T-helper 9 cell (primary cell): ENCODE data around the gene CYP19A1.
A peak's percentile ranks its signal among the peaks of the same experiment; 100 is the strongest.

Experiments
- DNase-seq: peaks from one replicate; pipeline ENCODE4 v3.0.0-alpha.2; 2020

CYP19A1 gene

GRCh38 chr15:51180011-51180410 lies 158.4 kb downstream of the CYP19A1 start:
- no peak for DNase-seq

- no peak for DNase-seq
Observed at GRCh38 chr15:51172193-51172592, 166.2 kb downstream of the CYP19A1 start.

- no peak for DNase-seq
Observed at GRCh38 chr15:51171634-51171932, 166.8 kb downstream of the CYP19A1 start.

GRCh38 chr15:51170882-51171633 lies 167.3 kb downstream of the CYP19A1 start:
- DNase-seq, result no peak

- no peak for DNase-seq
Observed at GRCh38 chr15:51168700-51169099, 169.7 kb downstream of the CYP19A1 start.

- no peak for DNase-seq
Observed at GRCh38 chr15:51163843-51164242, 174.6 kb downstream of the CYP19A1 start.

GRCh38 chr15:51162865-51163762 lies 175.3 kb downstream of the CYP19A1 start:
- peak; percentile 36 for DNase-seq

GRCh38 chr15:51161491-51162220 lies 176.7 kb downstream of the CYP19A1 start:
- DNase-seq, result no peak

- no peak for DNase-seq
Observed at GRCh38 chr15:51160484-51160883, 177.9 kb downstream of the CYP19A1 start.
